Measurements from ENCODE around the gene KRT4.

Gene KRT4

DNA sequence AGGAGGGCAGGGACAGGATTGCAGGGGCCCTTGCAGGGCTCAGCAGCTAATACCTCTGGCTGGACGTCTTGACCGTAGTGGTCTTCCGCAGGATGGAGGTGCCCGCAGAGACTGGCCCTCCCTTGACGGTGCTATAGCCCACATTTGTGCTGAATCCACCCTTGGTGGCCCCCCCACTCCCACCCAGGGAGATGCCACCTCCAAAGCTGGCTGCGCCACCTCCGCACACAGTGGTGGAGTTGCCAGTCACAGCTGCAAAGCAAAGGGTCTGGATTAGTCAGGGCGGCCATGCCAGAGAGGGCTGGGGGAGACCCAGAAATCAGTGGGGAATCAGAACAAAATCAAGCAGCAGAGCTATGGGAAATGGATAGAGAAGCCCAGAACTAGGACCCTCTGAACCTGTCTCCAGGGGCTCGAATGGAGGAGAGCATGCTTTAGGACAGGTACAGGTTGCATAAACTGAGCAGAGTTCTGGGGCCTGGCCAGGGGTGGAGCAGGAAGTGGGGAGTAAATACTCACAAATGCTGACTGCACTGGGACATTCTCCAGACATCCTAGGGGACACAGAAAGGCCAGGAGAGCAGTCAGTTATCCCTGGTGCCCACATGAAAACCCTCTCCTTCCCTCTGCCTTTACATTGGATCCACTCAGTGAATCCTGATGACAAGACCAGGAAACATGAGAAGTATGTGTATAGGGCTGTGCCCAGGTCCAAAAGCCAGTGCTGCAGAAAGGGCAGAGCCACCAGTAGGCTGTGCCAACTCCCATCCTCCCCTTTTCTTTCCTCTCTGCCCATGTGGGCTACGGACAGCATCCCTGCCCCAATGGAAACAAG lies 8.1 kb upstream of the KRT4 start:
- no peak for DNase-seq

DNA sequence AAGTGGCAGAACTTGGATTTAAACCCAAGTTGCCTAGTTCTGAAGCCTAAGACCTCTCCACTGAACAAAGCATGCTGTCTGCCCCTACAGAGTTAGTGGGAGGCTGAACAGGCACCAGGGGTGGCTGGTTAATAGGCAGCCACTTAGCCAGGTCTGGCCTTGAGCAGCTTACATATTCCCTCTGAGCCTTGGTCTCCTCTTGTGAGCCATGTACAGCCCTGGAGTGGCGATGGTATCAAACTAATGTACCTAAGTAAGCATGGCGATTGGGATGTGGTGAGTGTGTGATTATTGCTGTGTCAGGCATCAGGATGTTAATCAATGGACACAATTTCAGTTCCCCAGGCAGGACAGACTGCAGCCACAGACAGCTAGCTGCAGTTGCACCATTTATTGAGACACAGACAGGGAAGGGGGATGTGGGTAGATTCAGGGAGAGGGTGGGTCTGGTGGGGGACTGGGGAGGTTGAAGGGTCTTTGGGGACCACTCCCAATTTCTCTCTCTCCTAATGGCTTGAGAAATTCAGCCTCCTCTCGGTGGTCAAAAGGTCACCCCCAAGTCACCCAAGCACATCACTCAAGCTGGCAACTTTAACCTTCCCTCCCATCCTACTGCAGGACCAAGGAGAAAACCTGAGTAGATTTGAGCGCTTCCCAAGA lies 7.3 kb upstream of the KRT4 start:
- no peak for DNase-seq

DNA sequence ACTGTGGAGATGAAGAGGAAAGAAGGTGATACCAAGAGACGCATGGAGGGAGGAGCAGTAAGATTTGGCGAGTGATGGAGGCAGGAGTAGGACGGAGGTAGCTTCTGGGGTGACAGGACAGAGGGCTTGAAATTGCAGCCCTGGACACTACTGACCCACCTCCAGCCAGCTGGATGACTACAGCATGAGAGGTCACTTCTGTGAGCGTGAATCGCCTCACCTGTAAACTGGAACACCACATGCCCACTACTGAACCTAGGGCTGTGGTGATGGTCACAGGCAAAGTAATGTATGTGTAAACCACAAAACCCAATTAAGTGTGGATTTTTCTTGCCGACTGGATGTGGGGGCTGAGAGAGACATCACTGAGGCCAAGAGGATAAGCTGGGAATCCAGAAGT lies 6.6 kb upstream of the KRT4 start:
- no peak for DNase-seq

DNA sequence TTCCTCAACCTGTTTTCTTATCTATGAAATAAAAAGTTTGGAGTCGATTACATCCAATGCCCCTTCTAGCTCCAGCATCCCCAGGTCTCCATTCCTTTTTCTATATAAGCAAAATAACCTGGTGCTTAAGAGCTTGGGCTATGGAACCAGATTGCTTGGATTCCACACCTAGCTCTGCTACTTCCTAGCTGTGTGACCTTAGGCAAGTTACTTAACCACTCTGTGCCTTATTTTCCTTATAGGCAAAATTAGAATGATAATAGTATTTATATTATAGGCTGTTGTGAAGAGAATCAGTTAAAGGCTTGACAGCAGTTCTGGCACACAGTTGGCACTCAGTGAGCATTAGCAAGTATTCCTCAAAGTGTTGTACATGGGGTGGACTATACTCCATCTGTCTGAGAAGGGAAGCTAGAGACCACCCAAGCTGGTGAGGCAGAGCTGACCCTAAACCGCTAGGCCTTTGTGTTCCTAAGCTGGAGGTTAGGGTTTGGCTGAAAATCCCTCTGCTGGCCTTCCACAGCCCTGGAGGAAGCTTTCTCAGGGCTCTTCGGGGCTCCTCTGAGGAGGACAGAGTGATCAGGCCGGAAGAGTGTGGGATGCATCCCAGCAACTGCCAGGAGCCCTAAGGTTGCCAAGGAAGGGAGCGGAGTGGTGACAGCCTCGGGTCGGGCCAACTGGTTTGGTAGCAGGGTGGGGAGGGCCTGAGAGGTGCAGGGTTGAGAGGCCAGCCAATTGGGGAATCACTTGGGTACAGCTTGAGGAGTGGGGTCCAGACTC lies 6.0 kb upstream of the KRT4 start:
- no peak for DNase-seq

DNA sequence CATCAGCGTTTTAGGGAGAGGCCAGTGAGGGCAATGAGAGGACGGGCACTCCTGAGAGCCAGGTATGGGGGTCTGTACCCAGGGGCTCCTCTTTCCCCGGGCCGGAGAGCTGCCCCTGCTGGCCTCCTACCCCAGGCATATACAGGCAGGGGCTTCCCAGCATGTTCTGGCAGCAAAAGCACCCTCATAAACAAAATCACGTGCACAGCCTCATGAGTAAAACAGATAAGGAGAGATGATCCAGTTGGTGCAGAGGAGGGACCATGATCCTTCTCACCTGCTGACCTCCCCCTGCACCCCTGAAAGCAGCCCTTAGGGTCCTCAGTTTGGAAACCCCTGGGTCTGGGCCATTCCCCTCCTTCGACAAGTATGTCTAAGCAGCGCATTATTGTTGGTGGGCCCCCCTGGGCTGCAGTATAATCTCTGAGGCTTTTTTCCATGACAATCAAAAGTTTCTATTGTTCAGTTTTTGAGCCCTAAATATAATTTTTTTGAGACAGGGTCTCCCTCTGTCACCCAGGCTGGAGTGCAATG lies 5.0 kb upstream of the KRT4 start:
- no peak for DNase-seq

DNA sequence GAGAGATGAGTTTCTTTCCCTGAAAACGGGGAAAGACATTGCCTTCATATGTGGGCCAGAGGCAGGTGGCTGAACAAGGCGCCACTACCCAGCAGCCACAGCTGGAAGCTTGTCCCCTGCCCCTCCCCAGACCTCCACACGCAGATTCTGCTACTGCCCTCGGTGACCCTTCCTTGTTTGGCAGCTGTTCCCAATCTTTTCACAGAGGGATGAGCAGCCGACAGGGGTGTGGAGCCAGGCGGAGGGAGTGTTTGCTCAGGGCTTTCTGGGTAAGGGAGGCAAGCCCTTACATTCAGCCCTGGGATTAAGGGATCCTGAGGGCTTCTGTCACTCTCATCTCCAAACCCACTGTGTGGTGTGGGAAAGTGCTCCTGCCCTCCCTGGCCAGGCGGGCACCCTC lies 4.5 kb upstream of the KRT4 start:
- DNase-seq: no peak

DNA sequence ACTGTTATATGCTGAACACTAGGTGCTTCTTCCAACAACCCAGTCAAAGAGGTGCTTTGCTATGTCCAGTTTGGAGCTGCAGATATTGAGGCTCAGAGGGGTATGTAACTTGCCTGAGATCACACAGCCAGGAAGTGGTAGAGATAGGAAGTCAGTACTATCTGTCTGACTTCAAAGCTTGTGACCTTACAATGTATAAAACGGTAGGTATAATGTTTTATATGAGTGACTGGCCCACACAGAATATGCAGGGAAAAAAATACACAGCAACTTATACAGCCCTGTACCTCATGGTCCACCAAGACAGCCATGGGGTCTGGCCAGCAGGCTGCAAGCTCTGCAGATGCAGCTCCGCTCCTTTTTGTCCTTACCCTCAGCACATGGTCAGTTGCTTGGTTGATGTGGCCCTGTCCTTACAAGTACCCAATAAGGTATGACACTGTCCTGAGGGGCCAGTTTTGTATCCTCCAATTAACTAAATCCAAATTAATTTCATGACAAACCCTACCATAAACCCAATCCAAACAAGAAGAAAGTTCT lies 3.9 kb upstream of the KRT4 start:
- DNase-seq: no peak

DNA sequence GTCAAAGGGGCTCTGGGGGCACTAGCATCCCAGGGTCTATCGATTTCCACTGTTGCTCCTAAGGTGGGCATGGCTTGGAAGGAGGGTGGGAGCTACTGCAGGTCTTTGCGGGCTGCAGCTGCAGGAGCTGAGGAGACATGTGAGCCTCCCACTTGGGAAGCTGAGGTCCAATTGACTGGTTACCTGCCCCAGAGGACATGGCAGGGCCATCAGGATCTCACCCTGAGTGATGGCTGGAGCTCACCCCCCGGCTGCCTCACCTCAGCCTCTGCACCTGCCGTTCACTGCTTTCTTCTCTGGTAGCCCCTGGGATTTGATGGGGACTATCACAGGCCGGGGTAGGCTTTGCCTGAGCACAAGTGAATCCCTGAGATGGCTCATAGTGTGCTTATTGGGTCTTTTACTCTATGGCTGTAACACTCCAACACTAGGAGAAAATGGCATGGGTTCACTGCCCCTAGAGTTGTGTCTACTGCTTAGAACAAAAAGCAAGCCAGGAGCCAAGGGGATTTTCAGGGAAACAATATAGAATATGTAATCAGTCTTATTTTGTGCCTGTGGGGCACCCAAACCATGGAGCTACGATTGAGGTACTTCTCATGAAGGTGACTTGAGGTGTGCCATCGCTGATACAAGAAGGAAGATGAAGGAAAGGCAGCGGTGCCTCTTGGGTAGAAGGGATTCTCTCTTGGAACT lies 3.2 kb upstream of the KRT4 start:
- no peak for DNase-seq

DNA sequence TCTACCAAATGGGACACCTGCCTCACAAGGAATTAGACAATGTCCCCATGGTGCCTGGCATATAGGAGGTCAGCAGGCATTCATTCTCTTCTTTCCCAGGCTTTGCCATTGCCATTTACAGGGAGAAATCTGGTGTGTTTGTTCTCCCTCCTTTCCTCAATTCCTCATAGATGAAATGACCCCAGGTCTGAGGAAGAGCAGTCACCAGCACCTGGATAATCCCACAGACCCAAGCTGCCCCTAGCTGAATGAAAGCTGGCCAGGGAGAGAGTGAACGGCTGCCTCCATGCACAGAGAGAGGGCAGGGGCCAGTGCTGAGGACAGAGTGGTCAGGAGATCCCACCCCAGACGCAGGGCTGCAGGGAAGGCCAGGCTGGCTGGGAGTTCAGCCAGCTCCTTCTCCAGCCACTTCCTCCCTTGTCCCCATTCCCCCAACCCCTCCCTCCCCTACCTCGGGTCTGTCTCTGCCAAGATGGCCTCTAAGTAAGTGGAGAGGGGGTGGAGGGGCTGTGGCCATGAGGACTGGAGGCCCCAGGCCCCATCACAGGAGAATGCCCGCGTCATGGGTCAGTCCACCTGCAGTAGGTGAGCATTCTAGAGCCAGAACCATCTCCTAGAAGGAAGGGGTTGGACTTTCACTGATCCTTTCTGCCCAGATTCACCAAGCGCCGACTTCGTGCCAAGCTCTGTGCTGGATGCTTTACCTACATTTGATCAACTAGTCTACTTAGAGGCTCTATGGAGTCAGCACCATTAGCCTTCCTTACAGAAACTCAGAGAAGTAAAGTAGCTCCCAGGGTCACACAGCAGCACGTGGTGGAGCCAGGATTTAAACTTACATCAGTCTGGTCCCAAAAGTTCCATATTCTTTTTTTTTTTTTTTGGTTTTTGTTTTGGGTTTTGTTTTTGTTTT lies 2.0 kb upstream of the KRT4 start:
- no peak for DNase-seq

DNA sequence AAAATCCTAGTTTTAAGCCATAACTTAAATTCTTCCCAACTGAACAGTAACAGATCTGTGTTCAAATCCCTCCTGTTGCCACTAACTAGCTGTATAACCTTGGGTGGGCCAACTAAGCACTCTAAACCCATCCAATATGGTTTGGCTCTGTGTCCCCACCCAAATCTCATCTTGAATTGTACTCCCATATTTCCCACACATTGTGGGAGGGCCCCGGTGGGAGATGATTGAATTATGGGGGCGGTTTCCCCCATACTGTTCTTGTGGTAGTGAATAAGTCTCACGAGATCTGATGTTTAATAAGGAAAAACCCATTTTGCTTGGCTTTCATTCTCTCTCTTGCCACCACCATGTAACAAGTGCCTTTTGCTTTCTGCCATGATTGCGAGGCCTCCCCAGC lies 1.2 kb upstream of the KRT4 start:
- DNase-seq: no peak

DNA sequence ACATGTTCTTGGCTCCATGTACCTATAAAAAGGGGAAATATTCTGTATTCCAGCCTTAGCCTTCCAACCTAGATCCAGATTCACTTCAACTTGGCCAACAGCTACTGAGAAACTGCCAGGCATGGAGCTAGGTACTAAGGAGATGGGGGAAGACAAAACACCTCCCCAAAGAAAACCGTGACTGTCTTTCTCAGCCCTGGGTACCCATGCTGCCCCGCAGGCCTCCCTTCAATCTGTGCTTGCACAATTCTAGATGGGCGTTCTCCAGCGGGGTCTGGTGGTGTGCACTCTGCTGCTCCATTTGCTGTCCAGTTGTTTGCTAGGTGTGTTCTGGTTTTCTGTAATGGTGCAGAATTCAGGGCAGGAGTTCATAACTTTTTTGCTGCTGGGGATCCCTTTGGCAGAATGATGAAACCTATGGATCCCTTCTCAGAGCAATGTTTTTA lies 817 bp upstream of the KRT4 start:
- no peak for DNase-seq

DNA sequence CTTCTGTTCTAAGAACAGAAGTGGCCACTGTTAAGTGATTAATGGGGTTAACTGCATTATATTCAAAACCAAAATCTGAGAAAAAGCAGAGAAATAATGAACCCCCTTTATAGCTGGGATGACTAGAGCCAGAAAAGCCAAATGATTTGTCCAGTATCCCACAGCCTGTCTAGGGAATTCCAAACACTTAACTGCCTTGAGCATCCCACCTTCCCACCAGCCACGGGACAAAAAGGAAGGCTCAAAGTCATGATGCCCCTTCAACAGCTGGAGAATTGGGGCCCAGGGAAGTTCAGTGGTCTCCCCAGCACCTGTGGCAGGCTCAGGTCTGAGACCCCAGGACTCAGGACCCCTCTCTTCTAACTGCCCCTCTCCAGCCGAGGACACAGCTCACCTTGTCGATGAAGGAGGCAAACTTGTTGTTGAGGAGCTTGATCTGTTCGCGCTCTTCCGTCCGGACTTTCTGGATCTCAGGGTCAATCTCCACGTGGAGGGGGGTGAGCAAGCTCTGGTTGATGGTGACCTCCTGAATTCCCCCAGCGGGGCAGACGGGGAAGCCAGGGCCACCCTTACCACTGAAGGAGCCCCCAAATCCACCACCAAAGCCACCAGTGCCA lies 605 bp downstream of the KRT4 start:
- DNase-seq: no peak

DNA sequence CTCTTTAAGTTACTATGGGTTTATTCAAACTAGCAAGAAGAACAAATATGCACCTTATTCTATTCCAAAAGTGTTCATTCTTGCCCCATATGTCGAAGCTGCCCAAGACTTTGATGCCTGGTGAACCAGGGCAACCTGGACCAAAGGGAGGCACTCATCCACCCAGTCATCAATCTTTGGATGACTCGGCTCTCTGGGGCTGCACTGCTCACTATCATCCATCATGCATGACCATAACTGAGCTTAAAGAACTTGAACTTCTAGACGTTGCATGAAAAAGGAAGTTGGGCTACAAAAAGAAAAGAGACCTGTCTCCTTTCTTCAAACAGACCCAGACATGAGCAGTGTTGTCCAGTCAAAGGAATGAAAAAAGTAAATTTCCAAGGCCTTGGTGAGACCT lies 1.2 kb downstream of the KRT4 start:
- DNase-seq: no peak

DNA sequence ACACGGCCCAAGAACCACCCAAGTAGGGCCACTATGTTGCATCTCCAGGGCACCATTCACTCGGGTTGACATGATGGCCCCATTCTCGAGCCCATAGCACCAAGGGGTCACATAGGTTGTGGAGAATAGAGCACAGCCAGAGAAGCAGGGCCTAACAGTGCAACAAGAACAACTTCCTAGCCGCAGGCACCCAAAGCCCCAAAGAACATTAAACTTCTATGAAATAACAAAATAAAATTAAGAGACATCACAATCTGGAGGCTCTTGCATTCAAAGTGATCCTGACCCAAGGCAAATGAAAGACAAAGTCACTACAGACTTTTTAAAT lies 1.9 kb downstream of the KRT4 start:
- DNase-seq: no peak

DNA sequence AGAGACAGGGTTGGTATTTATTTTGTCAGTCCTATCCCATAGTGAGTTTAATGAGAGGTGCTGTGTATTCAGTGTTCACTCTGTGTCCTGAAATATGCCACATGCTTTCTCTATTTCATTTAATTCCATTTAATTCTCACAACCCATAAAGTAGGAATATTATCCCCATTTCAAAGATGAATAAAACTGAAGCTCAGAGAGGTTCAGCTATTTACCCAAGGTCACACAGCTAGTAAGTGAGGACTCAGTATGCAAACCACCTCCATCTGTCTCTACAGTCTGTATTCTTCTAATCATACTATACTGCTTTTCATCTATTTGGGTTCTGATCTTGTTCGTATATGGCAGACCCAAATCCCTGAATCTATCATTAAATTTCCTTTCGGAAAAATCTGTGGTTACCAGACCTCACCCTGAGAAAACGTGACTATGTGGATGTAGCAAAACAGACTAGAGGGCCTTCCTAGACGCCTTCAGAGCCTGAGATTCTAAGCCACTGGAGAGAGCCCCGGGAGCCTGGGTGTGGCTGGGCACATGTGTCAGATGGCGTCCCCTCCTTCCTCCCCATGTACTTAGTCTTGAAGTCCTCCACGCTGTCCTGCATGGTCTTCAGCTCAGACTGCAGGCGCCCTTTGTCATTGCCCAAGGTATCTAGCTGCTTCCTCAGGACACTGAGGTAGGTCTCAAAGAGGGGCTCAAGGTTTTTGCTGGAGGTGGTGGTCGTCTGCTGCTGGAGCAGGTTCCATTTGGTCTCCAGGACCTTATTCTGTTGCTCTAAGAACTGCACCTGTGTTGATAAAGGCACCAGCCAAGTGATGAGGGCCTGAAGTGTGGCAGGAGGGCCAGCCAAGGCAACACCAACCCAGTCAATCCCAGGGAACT lies 2.5 kb downstream of the KRT4 start:
- DNase-seq: no peak

DNA sequence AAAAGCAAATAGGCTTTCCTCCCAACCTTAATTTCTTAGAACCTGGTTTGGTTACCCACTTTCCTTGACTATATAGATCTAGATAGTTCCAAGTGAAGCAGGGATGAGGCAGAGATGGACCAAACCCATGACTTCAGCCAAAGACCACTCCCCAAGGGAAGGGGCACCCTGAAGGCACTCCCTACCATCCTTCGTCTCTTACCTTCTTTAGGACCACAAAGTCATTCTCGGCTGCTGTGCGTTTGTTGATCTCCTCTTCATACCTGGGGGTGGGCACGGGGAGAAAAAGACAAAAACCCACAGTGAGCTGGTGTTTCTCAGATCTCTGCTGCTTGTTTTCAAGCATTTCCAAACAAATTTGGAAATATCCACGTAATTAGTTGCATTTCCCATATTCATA lies 3.4 kb downstream of the KRT4 start:
- DNase-seq: no peak

DNA sequence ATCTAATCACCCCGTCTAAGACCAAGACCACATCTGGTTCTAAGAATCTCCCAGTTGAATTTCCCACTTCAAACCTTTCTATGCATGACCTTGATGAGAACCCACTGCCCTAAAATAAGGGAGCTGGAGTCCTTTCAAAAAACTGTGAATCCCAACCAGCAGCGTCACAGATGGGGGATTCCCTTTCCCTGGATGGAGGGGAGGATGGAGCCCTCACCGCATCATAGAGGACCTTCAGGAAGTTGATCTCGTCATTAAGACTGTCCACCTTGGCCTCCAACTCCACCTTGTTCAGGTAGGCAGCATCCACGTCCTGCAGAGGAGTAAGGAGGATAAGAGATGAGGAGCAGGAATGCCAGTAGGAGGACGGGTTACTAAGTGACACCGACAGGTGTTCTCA lies 4.8 kb downstream of the KRT4 start:
- DNase-seq: no peak

DNA sequence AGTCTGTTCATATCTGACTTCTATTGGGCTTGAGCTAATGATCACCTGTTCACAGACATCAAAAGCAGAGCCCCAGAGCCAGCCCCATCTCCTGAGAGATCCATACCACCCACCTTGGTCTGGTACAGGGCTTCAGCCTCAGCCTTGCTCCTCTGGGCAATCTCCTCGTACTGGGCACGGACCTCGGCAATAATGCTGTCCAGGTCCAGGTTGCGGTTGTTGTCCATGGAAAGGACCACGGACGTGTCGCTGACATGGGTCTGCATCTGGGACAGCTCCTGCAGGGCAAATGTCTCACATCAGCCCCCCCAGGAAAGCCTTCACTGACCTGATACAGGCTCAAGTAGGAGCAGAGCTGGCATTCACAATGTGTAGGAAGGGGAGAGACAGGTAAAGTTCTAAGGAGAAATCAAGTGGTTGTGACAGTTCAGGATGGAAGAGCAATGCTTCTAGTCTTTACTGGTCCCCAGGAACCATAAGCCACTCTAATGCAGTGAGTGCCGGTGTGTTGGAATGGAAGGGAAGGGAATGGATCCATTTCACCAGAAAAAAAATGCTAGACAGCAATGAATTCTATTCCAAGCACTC lies 5.2 kb downstream of the KRT4 start:
- DNase-seq: no peak

DNA sequence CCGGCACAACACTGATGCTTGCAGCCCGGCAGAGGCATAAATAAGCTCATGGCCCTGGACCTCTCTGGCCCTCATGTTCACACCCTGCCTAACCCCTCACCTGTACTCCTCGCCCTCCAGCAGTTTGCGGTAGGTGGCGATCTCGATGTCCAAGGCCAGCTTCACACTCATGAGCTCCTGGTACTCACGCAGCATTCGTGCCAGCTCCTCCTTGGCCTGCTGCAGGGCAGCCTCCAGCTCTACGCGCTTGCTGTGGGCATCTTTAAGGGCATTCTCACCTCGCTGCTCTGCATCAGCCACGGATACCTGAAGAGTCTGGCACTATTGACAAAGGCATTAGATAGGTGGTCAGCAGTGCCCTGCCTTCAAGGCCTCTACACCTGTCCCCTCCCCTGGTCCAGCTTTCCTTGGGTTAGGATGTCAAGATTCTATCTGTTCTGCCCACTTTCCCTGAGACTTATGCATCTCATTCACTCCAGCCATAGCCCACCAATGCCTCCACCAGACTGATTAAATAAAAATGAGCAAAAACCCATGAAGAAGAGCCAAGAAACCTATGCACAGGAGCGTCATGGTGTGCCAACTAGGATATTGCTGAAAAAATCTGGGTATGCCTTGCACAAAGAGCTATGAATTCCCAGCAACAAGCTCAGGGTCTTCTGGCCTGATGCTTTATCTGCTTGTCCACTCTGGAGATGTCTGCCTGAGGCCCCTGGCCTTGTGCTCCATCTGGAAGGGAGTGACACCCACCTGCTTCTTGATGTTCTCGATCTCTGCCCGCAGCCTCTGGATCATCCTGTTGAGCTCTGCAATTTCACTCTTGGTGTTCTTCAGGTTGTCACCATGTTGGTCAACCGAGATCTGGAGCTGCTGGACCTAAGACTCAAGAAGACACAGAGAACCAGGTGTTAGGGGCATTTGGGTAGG lies 6.1 kb downstream of the KRT4 start:
- DNase-seq: no peak

Measured in activated CD4-positive, alpha-beta T cell treated with anti-CD3 and anti-CD28 coated beads, Interleukin-2, amount 50 U/mL, for 1 hour (primary cell).